ENCODE measurements around the gene BZW2.

Gene BZW2

GRCh38 chr7:16611711-16612110 is 34.3 kb upstream of the BZW2 start:
- no peak for TF ChIP-seq ZFX (IDR thresholded peaks at IDR 0.05)
- TF ChIP-seq, protein P1, sequence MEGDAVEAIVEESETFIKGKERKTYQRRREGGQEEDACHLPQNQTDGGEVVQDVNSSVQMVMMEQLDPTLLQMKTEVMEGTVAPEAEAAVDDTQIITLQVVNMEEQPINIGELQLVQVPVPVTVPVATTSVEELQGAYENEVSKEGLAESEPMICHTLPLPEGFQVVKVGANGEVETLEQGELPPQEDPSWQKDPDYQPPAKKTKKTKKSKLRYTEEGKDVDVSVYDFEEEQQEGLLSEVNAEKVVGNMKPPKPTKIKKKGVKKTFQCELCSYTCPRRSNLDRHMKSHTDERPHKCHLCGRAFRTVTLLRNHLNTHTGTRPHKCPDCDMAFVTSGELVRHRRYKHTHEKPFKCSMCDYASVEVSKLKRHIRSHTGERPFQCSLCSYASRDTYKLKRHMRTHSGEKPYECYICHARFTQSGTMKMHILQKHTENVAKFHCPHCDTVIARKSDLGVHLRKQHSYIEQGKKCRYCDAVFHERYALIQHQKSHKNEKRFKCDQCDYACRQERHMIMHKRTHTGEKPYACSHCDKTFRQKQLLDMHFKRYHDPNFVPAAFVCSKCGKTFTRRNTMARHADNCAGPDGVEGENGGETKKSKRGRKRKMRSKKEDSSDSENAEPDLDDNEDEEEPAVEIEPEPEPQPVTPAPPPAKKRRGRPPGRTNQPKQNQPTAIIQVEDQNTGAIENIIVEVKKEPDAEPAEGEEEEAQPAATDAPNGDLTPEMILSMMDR (conservative IDR thresholded peaks at IDR 0.05): no peak
- no peak overlapping the region for H3K27ac ChIP-seq

DNA sequence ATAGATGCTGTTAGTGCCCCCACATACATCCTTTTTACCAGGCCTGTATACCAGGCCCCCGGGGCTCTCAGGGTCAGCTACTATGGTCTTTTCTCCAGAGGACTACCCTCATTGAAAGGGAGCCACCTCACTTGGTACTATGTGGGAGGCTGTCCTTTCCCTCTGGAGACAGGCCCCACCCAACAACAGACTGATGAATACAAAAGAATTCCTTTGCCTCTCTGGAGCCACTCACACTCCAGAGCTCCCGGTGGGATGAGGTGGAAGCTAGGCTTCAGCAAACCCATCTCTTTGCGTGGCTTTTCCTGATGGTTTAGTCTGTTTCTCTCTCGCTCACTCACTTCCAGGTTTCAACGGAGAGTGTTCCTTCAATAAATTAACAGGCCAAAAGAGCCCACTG is 30.8 kb upstream of the BZW2 start:
- TF ChIP-seq ZFX (IDR thresholded peaks at IDR 0.05): no peak
- TF ChIP-seq, protein P1 (conservative IDR thresholded peaks at IDR 0.05): no peak
- H3K27ac ChIP-seq: no peak overlapping the region

GRCh38 chr7:16616122-16616521 is 29.9 kb upstream of the BZW2 start:
- TF ChIP-seq ZFX (IDR thresholded peaks at IDR 0.05): no peak
- TF ChIP-seq, protein P1 (conservative IDR thresholded peaks at IDR 0.05): no peak
- H3K27ac ChIP-seq: no peak overlapping the region

GRCh38 chr7:16616542-16616941 is 29.4 kb upstream of the BZW2 start:
- TF ChIP-seq, protein P1 (conservative IDR thresholded peaks at IDR 0.05): no peak
- TF ChIP-seq ZFX (IDR thresholded peaks at IDR 0.05): no peak
- H3K27ac ChIP-seq: no peak overlapping the region

- H3K27ac ChIP-seq: no peak overlapping the region
- TF ChIP-seq ZFX (IDR thresholded peaks at IDR 0.05): no peak
- TF ChIP-seq, protein P1 (conservative IDR thresholded peaks at IDR 0.05): no peak
These were observed 26.0 kb upstream of the BZW2 start for GRCh38 chr7:16619979-16620408.

DNA sequence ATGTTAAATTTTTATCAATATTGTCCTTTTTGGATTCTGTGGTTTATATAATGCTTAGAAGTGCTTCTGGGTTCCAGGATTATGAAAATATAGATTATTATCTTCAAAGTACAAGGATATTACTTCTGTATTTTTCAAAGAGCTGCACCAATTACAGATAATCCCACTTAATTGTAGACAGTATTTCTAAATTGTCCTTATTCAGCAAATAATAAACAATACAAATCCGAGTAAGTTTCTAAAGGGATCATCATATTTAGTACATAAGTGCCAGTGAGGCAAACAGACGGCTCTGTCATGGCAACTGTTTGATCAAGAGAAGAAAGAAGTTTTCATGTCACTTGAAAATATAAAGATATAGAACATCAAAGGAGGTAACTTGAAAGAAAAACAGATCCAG is 19.6 kb upstream of the BZW2 start:
- TF ChIP-seq, protein P1 (conservative IDR thresholded peaks at IDR 0.05): no peak
- TF ChIP-seq ZFX (IDR thresholded peaks at IDR 0.05): no peak
- H3K27ac ChIP-seq: no peak overlapping the region

GRCh38 chr7:16627236-16627635 is 18.7 kb upstream of the BZW2 start:
- TF ChIP-seq, protein P1 (conservative IDR thresholded peaks at IDR 0.05): no peak
- TF ChIP-seq ZFX (IDR thresholded peaks at IDR 0.05): no peak
- H3K27ac ChIP-seq: no peak overlapping the region
